Right lobe of liver (tissue), 6 donors: ENCODE measurements around the gene CCDC170. TPM values are rescaled to one million over a fixed set of nuclear protein-coding genes. Genes with fewer than 3 reads are reported as not detected.
A peak's percentile ranks its signal among the peaks of the same experiment; 100 is the strongest.
"Not testable (repeated sequence)": the region's sequence is repeated elsewhere in the genome, so short reads cannot be mapped to it uniquely, and the experiment has no call there.

Source experiments
- ATAC-seq, 4 donors: fragments of 200-7000 bp; cut with Tn5 transposase; one replicate each; pipeline ENCODE4 v1.9.1; 2020; ENCODE audit warnings: mild to moderate bottlenecking in 4 of 4, moderate library complexity in 4 of 4
- DNase-seq, 3 donors: peaks; one replicate each; pipeline ENCODE4 v3.0.0-alpha.2; 2020
- H3K27ac ChIP-seq, 3 donors: fragments of 200-600 bp; one replicate each; pipeline ENCODE4 v1.8.0; 2022
- H3K27me3 ChIP-seq, 2 donors: fragments of 200-600 bp; one replicate each; pipeline ENCODE4 v1.8.0; 2022
- H3K36me3 ChIP-seq, 4 donors: fragments of 200-600 bp; sonication (generic) in 1 of 4; one replicate each; pipeline versions ENCODE4 v1.5.1 to v1.8.0; 2017 to 2022; ENCODE audit warnings: control low read depth in 1 of 4
- H3K4me1 ChIP-seq, 4 donors: fragments of 200-600 bp; sonication (generic) in 1 of 4; one replicate each; pipeline versions ENCODE4 v1.5.1 to v1.8.0; 2017 to 2022; ENCODE audit warnings: control low read depth in 1 of 4
- H3K4me3 ChIP-seq, 3 donors: fragments of 200-600 bp; one replicate each; pipeline ENCODE4 v1.8.0; 2022
- H3K9me3 ChIP-seq, 4 donors: fragments of 200-600 bp; sonication (generic) in 1 of 4; one replicate each; pipeline versions ENCODE4 v1.5.1 to v1.8.0; 2017 to 2022; ENCODE audit warnings: control low read depth in 1 of 4
- CTCF ChIP-seq, 4 donors: fragments of 200-600 bp in 3 of 4; fragments of 450-650 bp in 1 of 4; IDR thresholded peaks; one replicate each; pipeline versions ENCODE4 v1.5.1 to v1.8.0; 2016 to 2022; ENCODE audit warnings: antibody characterized with exemption in 4 of 4, mild to moderate bottlenecking in 2 of 4
- POLR2A ChIP-seq: fragments of 450-650 bp; IDR thresholded peaks from one replicate; pipeline ENCODE4 v1.6.1; 2017; ENCODE audit warnings: antibody characterized with exemption, mild to moderate bottlenecking
- WGBS: methylation state at CpG from one replicate; pipeline ENCODE4 v1.1.6; 2018; ENCODE audit warnings: low coverage, low lambda C conversion rate; ENCODE audit not compliant: insufficient coverage; ENCODE audit errors: missing lambda C conversion rate; 5-methylcytosine and 5-hydroxymethylcytosine counted together
- intact Hi-C, 2 donors: fragments of 100-400 bp; cut with DNase I; formaldehyde crosslinking; loops; one replicate each; pipeline versions ENCODE4 v1.11.2 to v1.14.1; 2022
- total RNA-seq, 6 experiments: library from RNA; depleted of rRNA in 2 of 6; stranded (reverse); fragments of >200 nt in 2 of 6; fragmentation: NEBNext Ultra II Directional in 3 of 6; extraction: Animal tissue kit (Norgen Biotek cat#: 25700) in 3 of 6; gene quantifications; one replicate each; pipeline versions ENCODE4 v1.1.0 to v1.2.4, GENCODE V29; 2016 to 2023
- donor health status: DM: no; HTN: yes; CAD: no.
- donor health status: DM: no; HTN: no; CAD: no.
- donor health status: DM: no; HTN: no; CAD: no.
- donor health status: DM: no; HTN: yes; CAD: no.
- donor health status: DM: no; HTN: yes; CAD: no.

The CCDC170 gene
- total RNA-seq, 6 experiments from 2014 or later: 0.31 to 0.93 (median 0.55) TPM

- intact Hi-C loops: no loop called here
- Histone ChIP-seq H3K4me3 (no peak overlapping the region), H3K4me1 (no peaks in the 10 kb centered on the region), H3K27ac (no peak overlapping the region), H3K36me3 (no peaks in the 10 kb centered on the region), H3K9me3 (peaks cover 0 to 4% (median 0%) of the 10 kb centered on the region in 4 donors), H3K27me3 (no peaks in the 10 kb centered on the region)
- TF ChIP-seq POLR2A (no peak), CTCF (IDR thresholded peaks at IDR 0.05) (no peak)
- ATAC-seq (no peak), DNase-seq (no peak)
- 15% methylated on average over 1 of the region's 1 CpG for WGBS
Observed at GRCh38 chr6:151539506-151540268, 45.9 kb downstream of the CCDC170 start.

GRCh38 chr6:151544453-151544852, 50.6 kb downstream of the CCDC170 start:
- Histone ChIP-seq H3K9me3 (peaks cover 0 to 4% (median 0%) of the 10 kb centered on the region in 4 donors), H3K4me1 (peaks cover 0 to 7% (median under 1%) of the 10 kb centered on the region in 4 donors), H3K36me3 (no peaks in the 10 kb centered on the region), H3K4me3 (no peak overlapping the region), H3K27me3 (no peaks in the 10 kb centered on the region), H3K27ac (no peak overlapping the region)
- TF ChIP-seq POLR2A (no peak), CTCF (IDR thresholded peaks at IDR 0.05) (no peak)
- 93% methylated on average over 1 of the region's 1 CpG for WGBS
- no peak for DNase-seq
- intact Hi-C loops: no loop called here
- ATAC-seq: no peak

GRCh38 chr6:151544884-151545283, 51.1 kb downstream of the CCDC170 start:
- intact Hi-C loops, ATAC-seq, H3K9me3 ChIP-seq, H3K4me1 ChIP-seq, H3K27me3 ChIP-seq, H3K36me3 ChIP-seq, DNase-seq, H3K4me3 ChIP-seq, H3K27ac ChIP-seq: not testable (repeated sequence)
- 92% methylated on average over 6 of the region's 6 CpGs for WGBS

- H3K27ac ChIP-seq: no peak overlapping the region
- no peaks in the 10 kb centered on the region for H3K9me3 ChIP-seq
- intact Hi-C loops: no loop called here
- ATAC-seq (no peak), DNase-seq (no peak)
- no peaks in the 10 kb centered on the region for H3K36me3 ChIP-seq
- H3K4me1 ChIP-seq: peaks cover 0 to 14% (median 6%) of the 10 kb centered on the region in 4 donors
- no peak overlapping the region for H3K4me3 ChIP-seq
- TF ChIP-seq POLR2A (no peak), CTCF (IDR thresholded peaks at IDR 0.05) (peak in 1 of 4 donors; percentile 10)
- H3K27me3 ChIP-seq: no peaks in the 10 kb centered on the region
- WGBS: 71% methylated on average over 12 of the region's 13 CpGs
Observed at GRCh38 chr6:151546941-151547659, 53.3 kb downstream of the CCDC170 start.

- intact Hi-C loops: no loop called here
- DNase-seq: no peak
- H3K4me1 ChIP-seq: peaks cover 0 to 14% (median 6%) of the 10 kb centered on the region in 4 donors
- H3K27ac ChIP-seq: no peak overlapping the region
- WGBS: 28% methylated on average over 5 of the region's 5 CpGs
- H3K36me3 ChIP-seq: no peaks in the 10 kb centered on the region
- ATAC-seq: peak; percentile 78 to 87 (median 82)
- no peaks in the 10 kb centered on the region for H3K27me3 ChIP-seq
- H3K4me3 ChIP-seq: no peak overlapping the region
- no peak for TF ChIP-seq POLR2A
- peak in 3 of 4 donors; percentile 37 to 43 (median 37) for TF ChIP-seq CTCF (IDR thresholded peaks at IDR 0.05)
- H3K9me3 ChIP-seq: no peaks in the 10 kb centered on the region
Observed at GRCh38 chr6:151548201-151548600, 54.4 kb downstream of the CCDC170 start.
